Coronary artery (tissue), 2 donors: ENCODE data around the gene ZNF536.

Experiments used
- DNase-seq: peaks from one replicate; pipeline ENCODE4 v3.0.0-alpha.2; 2017; ENCODE audit warnings: low spot score
- H3K27ac ChIP-seq, 2 donors: fragments of 200-600 bp; sonication (generic); one replicate each; pipeline ENCODE4 v1.5.1; 2016 to 2019
- H3K4me3 ChIP-seq: fragments of 200-600 bp; sonication (generic); 2 replicates; pipeline ENCODE4 v1.5.1; 2016; ENCODE audit warnings: mild to moderate bottlenecking, moderate library complexity
- CTCF ChIP-seq: fragments of 200-600 bp; sonication (generic); IDR thresholded peaks from one replicate; pipeline ENCODE4 v1.5.1; 2019; ENCODE audit warnings: antibody characterized with exemption

ZNF536 gene

GRCh38 chr19:30530751-30531150 lies 158.6 kb downstream of the ZNF536 start:
- DNase-seq: no peak
- Histone ChIP-seq H3K4me3 (no peak overlapping the region), H3K27ac (no peak overlapping the region)
- no peak for TF ChIP-seq CTCF

GRCh38 chr19:30535011-30535410 lies 162.8 kb downstream of the ZNF536 start:
- Histone ChIP-seq H3K27ac (no peak overlapping the region), H3K4me3 (no peak overlapping the region)
- DNase-seq: peak; percentile 62

GRCh38 chr19:30536975-30537374 lies 164.8 kb downstream of the ZNF536 start:
- DNase-seq: no peak

More at GRCh38 chr19:30535011-30535410, 162.8 kb downstream of the ZNF536 start:
- no peak for TF ChIP-seq CTCF

GRCh38 chr19:30539315-30539714 lies 167.1 kb downstream of the ZNF536 start:
- no peak for TF ChIP-seq CTCF
- Histone ChIP-seq H3K4me3 (no peak overlapping the region), H3K27ac (no peak overlapping the region)
- DNase-seq: no peak

More at GRCh38 chr19:30536975-30537374, 164.8 kb downstream of the ZNF536 start:
- H3K4me3 ChIP-seq: no peak overlapping the region
- H3K27ac ChIP-seq: no peak overlapping the region
- TF ChIP-seq CTCF: no peak

DNA sequence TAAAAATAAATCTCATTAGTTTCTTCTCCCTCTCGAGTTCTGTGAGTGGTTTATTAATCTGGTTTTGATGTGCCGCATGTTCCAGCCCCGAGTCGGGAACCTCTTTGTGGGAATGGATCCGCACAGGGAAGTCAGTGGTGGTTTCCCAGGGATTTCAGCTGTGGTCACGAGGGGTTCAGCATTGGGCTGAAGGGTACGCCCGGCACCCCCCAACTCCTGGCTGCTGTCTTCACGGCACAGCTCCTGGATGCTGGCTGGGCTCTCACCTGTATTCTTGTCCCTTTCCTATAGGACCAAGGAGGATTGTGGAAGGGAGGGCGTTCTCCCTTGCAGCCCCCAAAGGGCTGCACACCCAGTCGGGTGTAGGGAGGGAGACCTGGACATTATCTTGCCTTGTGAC lies 167.8 kb downstream of the ZNF536 start:
- Histone ChIP-seq H3K4me3 (no peak overlapping the region), H3K27ac (no peak overlapping the region)
- TF ChIP-seq CTCF: no peak
- no peak for DNase-seq

- DNase-seq: no peak
- no peak overlapping the region for H3K4me3 ChIP-seq
- no peak overlapping the region for H3K27ac ChIP-seq
- TF ChIP-seq CTCF: no peak
These were observed 168.6 kb downstream of the ZNF536 start for GRCh38 chr19:30540761-30541160.

GRCh38 chr19:30541575-30541974 lies 169.4 kb downstream of the ZNF536 start:
- Histone ChIP-seq H3K4me3 (no peak overlapping the region), H3K27ac (no peak overlapping the region)
- TF ChIP-seq CTCF: no peak
- no peak for DNase-seq
